ENCODE measurements around the gene GANAB.
A peak's percentile ranks its signal among the peaks of the same experiment; 100 is the strongest.
"Not testable (repeated sequence)": the region's sequence is repeated elsewhere in the genome, so short reads cannot be mapped to it uniquely, and the experiment has no call there.

GANAB gene

DNA sequence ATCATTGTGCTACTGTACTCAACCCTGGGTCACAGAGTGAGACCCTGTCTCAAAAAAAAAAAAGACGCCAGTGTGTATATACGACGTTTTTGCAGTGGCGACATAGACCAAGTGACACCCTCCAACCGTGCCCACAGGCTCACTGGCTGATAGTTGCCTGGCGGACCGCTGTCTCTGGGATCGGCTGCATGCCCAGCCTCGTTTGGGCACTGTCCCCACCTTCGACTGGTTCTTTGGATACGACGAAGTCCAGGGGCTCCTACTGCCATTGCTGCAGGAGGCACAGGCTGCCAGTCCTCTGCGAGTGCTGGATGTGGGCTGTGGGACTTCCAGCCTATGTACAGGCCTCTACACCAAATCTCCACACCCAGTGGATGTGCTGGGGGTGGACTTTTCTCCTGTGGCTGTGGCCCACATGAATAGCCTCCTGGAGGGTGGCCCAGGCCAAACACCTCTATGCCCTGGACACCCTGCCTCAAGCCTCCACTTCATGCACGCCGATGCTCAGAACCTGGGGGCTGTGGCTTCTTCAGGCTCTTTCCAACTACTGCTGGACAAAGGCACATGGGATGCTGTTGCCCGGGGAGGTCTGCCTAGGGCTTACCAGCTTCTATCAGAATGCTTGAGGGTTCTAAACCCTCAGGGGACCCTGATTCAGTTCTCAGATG, 20.0 kb upstream of the GANAB start:
- peak; percentile 48 for DNase-seq

DNA sequence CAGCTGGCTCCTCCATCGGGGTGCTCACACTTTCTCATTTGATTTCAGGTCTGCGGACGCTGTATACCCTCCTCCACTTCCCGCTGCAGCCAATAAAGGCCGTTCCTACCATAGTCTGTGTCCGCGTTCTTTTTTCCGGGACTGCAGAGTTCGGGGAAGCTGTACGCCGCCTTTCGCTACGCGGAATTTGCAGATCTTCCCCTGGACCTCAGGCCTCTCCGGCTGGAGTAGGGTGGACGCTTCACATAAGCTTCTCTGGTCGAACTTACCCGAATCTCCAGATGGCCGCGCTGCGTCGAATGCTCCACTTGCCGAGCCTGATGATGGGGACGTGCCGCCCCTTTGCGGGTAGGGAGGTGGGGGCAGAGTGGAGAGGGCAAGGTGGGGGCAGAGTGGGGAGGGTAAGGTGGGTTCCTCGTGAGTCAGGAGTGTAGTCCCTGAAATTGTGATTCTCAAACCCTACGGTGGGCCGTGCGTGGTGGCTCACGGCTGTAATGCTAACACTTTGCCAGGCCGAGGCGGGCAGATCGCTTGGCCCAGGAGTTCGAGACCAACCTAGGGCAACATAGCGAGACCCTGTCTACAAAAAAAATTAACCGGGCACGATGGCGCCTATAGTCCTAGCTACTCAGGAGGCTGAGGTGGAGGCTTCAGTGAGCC, 19.3 kb upstream of the GANAB start:
- DNase-seq, result peak; percentile 72

- peak; percentile 97 for DNase-seq
These were observed 18.7 kb upstream of the GANAB start, which contains the start of the genes C11orf98 and CSKMT for GRCh38 chr11:62665075-62665598. C11orf98 (minus strand) TSS chr11:62665210; CDS start chr11:62665169, 41 bp downstream. CSKMT (plus strand) TSS chr11:62665312; CDS start chr11:62665880, 568 bp downstream.

- DNase-seq, result peak; percentile 68
These were observed 18.1 kb upstream of the GANAB start for GRCh38 chr11:62664405-62665074.

GRCh38 chr11:62656796-62657429, 10.5 kb upstream of the GANAB start:
- DNase-seq, result no peak

- DNase-seq, result no peak
These were observed 7.9 kb upstream of the GANAB start for GRCh38 chr11:62654297-62654696.

- DNase-seq, result peak; percentile 32
These were observed 6.0 kb upstream of the GANAB start for GRCh38 chr11:62652161-62653006.

GRCh38 chr11:62650283-62650682, 3.9 kb upstream of the GANAB start:
- DNase-seq, result not testable (repeated sequence)

- no peak for DNase-seq
These were observed 3.1 kb upstream of the GANAB start for GRCh38 chr11:62649486-62649885.

DNA sequence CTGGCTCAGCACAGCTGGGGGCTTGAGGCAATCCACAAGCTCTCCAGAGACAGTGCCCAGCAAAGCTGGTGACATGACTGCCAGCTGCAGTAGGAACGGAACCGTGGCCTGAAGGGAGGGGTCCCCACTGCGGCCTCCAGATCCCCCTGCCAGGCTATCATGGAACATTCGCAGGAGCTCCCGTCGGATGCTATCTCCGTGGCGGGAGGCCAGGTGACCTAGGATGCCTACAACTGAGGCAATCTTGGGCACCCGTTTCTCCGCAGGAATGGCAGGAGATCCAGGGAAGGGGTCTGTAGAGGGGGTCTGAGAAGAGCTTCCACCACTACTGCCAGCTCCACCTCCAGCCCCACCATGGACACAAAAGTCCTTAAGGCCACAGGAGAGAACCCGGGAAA, 2.6 kb upstream of the GANAB start:
- no peak for DNase-seq

- no peak for DNase-seq
These were observed 2.0 kb upstream of the GANAB start for GRCh38 chr11:62648185-62648966.

DNA sequence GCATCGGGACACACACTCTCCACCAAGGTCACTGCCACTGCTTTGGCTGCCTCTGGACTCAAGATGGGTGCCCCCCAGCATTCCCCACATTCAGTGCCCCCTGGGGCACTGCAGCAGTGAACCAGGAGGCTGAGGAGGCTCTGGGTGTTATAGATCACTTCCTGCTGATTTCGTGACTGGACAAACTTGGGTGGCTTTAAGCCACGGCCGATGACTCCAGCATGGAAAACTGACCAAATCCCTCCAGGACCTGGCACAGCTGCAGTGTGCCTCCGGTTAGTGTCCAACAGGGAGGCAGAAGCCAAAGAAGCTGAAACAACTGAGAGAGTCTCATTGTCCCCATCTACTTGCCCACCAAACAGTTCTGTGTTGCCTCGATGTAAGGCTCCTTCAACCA, 1.2 kb upstream of the GANAB start:
- DNase-seq, result no peak

- no peak for DNase-seq
These were observed 604 bp upstream of the GANAB start for GRCh38 chr11:62646825-62647608.

- DNase-seq, result no peak
These were observed 805 bp downstream of the GANAB start for GRCh38 chr11:62645671-62645945.

GRCh38 chr11:62644220-62644619, 2.2 kb downstream of the GANAB start:
- no peak for DNase-seq

DNA sequence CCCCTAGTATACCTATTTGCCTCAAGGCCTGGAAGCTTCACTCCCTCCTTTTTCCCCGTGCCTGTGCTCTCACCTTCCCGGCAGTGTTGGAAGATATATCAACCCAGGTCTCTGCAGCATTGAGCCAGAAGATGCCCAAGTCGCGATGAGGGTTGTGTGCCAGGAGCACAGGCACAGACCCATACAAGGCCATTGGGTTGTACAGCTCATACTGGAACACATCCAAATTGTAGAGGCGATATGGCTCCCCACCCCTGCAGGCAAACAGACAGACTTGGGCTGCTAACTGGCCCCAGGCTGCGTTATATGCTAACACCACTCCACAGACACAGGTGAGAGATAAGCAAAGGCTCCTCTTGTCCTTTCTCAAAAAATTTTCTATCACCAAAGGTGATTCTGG, 13.9 kb downstream of the GANAB start:
- DNase-seq, result no peak

DNA sequence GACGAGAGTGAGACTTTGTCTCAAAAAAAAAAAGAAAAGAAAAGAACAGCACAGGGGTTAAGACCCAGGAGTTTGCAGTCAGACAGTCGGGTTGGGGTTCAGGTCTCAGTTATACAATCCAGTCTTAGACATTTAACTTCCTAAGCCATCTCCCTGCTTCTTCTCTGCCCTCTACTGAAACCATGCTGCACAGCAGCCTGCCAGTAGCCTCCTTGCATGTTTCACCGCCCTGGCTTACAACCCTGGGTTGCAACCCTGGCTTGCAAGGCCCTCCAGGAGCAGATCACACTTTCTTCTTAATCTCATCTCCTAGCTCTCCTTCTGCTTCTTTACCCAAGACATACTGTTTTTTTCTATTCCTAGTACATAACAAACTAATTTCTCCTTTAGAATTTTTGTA, 18.7 kb downstream of the GANAB start:
- DNase-seq, result no peak

- DNase-seq, result no peak
These were observed 23.8 kb downstream of the GANAB start for GRCh38 chr11:62622476-62623089.

- peak; percentile 98 for DNase-seq
These were observed 24.6 kb downstream of the GANAB start, which contains the start of gene B3GAT3 for GRCh38 chr11:62621567-62622470. B3GAT3 (minus strand) TSS chr11:62621986; CDS start chr11:62621947, 39 bp downstream.

Data from stimulated activated CD4-positive, alpha-beta T cell treated with anti-CD3 and anti-CD28 coated beads, Interleukin-15, amount 100 ng/mL, for 24 hours (primary cell).